Fibroblast of lung (primary cell): ENCODE results near the gene IMMP2L.

Experiments used
- EZH2 ChIP-seq: IDR thresholded peaks from 2 replicates; pipeline ENCODE4 v1.5.1; 2012; ENCODE audit warnings: low read length, control low read depth, mild to moderate bottlenecking; ENCODE audit errors: missing control alignments
- TF ChIP-seq, protein P1 (sequence below), 2 donors: IDR thresholded peaks in 1 of 2; conservative IDR thresholded peaks in 1 of 2; 1 replicate in 1 of 2; 2 replicates in 1 of 2; pipeline ENCODE4 v1.5.1; 2011 to 2012; ENCODE audit warnings: low read length in 2 of 2, control low read depth in 1 of 2, inconsistent platforms in 1 of 2, low read depth in 1 of 2, mild to moderate bottlenecking in 1 of 2

DNA sequence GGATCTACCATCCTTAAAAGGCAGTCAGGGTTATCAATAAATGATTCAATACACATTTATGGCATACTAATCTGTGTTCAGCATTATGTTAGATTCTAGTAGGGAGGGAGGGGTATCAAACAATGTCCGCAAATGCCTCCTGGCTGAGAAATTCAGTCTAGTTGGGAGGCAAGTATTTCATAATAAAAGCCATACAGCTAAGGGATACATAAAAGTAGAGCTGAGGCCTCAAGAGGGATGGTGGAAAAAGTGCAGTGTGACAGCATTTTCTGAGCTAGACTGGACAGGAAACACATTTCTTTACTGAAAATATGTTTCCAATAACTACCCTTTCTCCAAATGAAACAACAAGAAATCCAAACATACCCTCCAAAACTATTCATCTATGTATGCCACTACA is 624.1 kb downstream of the IMMP2L start:
- TF ChIP-seq, protein P1, sequence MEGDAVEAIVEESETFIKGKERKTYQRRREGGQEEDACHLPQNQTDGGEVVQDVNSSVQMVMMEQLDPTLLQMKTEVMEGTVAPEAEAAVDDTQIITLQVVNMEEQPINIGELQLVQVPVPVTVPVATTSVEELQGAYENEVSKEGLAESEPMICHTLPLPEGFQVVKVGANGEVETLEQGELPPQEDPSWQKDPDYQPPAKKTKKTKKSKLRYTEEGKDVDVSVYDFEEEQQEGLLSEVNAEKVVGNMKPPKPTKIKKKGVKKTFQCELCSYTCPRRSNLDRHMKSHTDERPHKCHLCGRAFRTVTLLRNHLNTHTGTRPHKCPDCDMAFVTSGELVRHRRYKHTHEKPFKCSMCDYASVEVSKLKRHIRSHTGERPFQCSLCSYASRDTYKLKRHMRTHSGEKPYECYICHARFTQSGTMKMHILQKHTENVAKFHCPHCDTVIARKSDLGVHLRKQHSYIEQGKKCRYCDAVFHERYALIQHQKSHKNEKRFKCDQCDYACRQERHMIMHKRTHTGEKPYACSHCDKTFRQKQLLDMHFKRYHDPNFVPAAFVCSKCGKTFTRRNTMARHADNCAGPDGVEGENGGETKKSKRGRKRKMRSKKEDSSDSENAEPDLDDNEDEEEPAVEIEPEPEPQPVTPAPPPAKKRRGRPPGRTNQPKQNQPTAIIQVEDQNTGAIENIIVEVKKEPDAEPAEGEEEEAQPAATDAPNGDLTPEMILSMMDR (conservative IDR thresholded peaks at IDR 0.05 in 1 of 2, IDR thresholded peaks at IDR 0.05 in 1 of 2; ENCODE audit: low read depth in 1 of 2, low read length in 2 of 2), result no peak
- TF ChIP-seq EZH2, result no peak
